Measurements from ENCODE around the gene TMCC3. TPM values are rescaled to one million over a fixed set of nuclear protein-coding genes. Genes with fewer than 3 reads are reported as not detected.

TMCC3 gene
- total RNA-seq, 2 donors from 2014 or later: 13.5 to 15.4 TPM

DNA sequence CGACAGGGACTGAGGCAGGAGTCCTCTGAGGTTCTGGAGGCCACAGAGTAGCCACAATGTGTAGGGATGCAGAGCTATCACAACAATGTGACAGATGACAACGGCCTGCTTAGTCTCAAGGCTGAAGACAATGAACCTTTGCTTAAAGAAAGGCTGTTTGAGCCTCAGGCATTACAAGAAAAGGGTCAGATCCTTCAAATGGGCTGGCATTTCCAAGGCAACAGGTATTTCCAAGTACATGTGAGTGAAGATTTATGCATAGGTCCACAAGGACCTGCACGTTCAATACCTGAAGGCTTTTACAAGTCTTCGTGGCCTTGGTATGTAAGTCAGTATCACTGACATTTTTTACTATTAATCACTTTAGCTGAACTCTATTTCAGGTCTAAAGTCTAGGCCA lies 62.0 kb downstream of the TMCC3 start:
- peaks cover 30% of the 10 kb centered on the region for H3K4me1 ChIP-seq (replicated peaks)
- no peak overlapping the region for H3K4me3 ChIP-seq
- TF ChIP-seq, protein P1, sequence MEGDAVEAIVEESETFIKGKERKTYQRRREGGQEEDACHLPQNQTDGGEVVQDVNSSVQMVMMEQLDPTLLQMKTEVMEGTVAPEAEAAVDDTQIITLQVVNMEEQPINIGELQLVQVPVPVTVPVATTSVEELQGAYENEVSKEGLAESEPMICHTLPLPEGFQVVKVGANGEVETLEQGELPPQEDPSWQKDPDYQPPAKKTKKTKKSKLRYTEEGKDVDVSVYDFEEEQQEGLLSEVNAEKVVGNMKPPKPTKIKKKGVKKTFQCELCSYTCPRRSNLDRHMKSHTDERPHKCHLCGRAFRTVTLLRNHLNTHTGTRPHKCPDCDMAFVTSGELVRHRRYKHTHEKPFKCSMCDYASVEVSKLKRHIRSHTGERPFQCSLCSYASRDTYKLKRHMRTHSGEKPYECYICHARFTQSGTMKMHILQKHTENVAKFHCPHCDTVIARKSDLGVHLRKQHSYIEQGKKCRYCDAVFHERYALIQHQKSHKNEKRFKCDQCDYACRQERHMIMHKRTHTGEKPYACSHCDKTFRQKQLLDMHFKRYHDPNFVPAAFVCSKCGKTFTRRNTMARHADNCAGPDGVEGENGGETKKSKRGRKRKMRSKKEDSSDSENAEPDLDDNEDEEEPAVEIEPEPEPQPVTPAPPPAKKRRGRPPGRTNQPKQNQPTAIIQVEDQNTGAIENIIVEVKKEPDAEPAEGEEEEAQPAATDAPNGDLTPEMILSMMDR (IDR thresholded peaks at IDR 0.05): no peak
- TF ChIP-seq POLR2AphosphoS5 (IDR thresholded peaks at IDR 0.05) (no peak), POLR2A (IDR thresholded peaks at IDR 0.05) (no peak)
- no peak for DNase-seq (ENCODE audit: low spot score)
- H3K9me3 ChIP-seq: no peaks in the 10 kb centered on the region
- intact Hi-C loops (cut with DNase I): no loop called here
- no peaks in the 10 kb centered on the region for H3K27me3 ChIP-seq (replicated peaks; ENCODE audit: insufficient read depth)
- no peaks in the 10 kb centered on the region for H3K36me3 ChIP-seq
- WGBS: 70% methylated on average over 4 of the region's 4 CpGs
- H3K27ac ChIP-seq: peak overlapping the region in 1 of 2 donors; percentile 62

DNA sequence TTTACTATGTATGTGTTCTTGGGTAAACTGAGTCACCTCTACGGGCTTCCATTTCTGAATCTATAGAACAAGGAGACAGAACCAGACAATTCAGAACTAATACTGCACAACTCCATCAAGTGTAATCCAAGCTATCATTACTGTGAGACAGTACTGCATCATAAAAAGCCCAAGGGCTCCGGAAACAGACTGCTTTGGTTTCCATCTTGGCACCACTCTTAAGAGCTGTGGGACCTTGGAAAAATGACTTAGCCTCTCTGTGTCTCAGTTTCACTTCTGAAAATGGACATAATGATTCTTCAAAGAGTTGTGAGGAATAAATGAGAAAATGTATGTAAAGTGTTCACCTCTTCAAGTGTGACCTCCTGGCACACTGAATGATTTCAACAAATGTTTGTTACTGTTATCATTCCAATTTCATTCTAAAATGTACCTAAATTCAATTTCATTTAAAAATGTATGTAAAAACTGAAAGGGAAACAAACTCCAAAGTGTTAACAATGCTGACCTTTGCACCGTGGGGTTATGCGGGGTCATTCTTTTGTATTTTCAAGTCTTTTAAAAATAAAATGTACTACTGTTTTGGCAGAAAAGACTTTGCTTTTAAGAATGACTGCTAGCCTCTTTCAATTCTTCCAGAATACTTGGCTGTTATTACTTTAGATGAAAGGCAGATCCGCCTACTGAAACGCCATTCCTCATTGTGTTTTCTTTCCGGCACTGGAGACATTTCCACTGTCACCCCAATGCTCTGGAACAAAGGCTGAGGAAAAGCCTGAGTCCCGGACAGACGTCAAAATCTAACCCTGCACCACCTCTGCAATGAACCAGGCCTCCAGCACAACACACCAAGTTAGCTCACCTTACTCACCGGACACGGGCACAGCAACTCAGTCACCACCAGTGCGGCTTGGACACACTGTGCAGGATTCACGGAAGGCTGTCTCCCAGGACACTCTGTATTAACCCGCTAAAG lies 62.8 kb downstream of the TMCC3 start:
- H3K27ac ChIP-seq: peak overlapping the region in 1 of 2 donors; percentile 62
- WGBS: 58% methylated on average over 14 of the region's 14 CpGs
- H3K27me3 ChIP-seq (replicated peaks; ENCODE audit: insufficient read depth): no peaks in the 10 kb centered on the region
- no peaks in the 10 kb centered on the region for H3K9me3 ChIP-seq
- intact Hi-C loops (cut with DNase I): no loop called here
- H3K36me3 ChIP-seq: no peaks in the 10 kb centered on the region
- peaks cover 30% of the 10 kb centered on the region for H3K4me1 ChIP-seq (replicated peaks)
- H3K4me3 ChIP-seq: no peak overlapping the region
- TF ChIP-seq POLR2AphosphoS5 (IDR thresholded peaks at IDR 0.05) (no peak), POLR2A (IDR thresholded peaks at IDR 0.05) (no peak)
- TF ChIP-seq, protein P1 (IDR thresholded peaks at IDR 0.05): no peak
- no peak for DNase-seq (ENCODE audit: low spot score)

DNA sequence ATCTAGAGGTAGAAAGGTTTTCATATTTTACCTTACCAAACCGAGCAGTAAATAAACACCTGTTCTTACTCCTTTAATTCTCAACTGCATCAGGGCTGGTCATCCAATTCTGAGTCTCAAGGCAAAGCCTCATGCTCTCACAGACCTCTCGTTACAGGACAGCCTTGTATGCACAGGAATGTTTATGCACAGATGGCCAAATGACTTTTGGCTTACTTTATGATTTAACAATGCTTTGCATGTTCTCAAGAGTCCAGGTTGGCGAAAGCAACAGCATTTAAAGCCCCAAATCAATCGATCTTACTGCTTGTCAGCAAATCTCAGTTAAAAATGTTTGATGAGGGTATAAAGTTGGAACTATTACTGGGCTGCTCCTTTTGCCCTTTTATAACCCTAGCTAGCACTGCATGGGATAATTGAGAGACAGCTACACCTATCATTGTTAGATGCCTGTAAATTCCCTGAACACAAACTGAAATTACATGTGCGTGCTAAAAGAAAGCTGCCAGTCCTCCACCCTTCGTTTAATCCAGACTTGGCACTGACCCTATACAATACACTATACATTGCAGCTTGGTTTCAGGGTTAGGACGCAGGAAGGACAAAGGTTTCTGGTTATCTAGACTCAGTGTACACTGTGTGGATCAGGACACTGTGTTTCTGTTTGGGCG lies 63.6 kb downstream of the TMCC3 start:
- 37% methylated on average over 8 of the region's 8 CpGs for WGBS

DNA sequence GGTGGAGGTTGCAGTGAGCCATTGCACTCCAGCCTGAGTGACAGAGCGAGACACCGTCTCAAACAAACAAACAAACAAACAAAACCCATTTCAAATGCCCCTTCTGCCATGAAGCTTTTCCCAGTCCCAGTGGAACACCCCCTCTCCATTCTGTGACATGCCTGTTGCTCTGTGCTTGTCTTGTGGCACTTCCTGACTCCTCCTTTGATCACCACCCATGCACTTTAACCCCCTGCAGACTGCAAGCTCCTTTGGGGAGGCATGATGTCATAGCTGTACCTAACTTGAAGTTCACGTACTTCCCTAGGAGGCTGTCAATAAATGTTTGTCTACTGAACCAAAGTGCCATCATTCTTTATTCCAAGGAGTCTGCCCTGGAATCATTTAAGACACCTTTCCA lies 64.7 kb downstream of the TMCC3 start:
- WGBS: 83% methylated on average over 3 of the region's 3 CpGs
- Histone ChIP-seq H3K4me1 (replicated peaks) (peaks cover 15% of the 10 kb centered on the region), H3K27me3 (replicated peaks; ENCODE audit: insufficient read depth) (no peaks in the 10 kb centered on the region), H3K36me3 (no peaks in the 10 kb centered on the region), H3K4me3 (no peak overlapping the region), H3K27ac (peak overlapping the region in 1 of 2 donors; percentile 62), H3K9me3 (no peaks in the 10 kb centered on the region)
- no peak for TF ChIP-seq POLR2A (IDR thresholded peaks at IDR 0.05)
- TF ChIP-seq POLR2AphosphoS5 (IDR thresholded peaks at IDR 0.05): no peak
- TF ChIP-seq, protein P1 (IDR thresholded peaks at IDR 0.05): no peak
- intact Hi-C loops (cut with DNase I): no loop called here
- no peak for DNase-seq (ENCODE audit: low spot score)

More for the DNA sequence above, 63.6 kb downstream of the TMCC3 start:
- Histone ChIP-seq H3K27me3 (replicated peaks; ENCODE audit: insufficient read depth) (no peaks in the 10 kb centered on the region), H3K9me3 (no peaks in the 10 kb centered on the region), H3K36me3 (no peaks in the 10 kb centered on the region), H3K27ac (peak overlapping the region; percentile 6 to 62), H3K4me1 (replicated peaks) (peaks cover 26% of the 10 kb centered on the region), H3K4me3 (no peak overlapping the region)
- intact Hi-C loops (cut with DNase I): no loop called here
- TF ChIP-seq, protein P1 (IDR thresholded peaks at IDR 0.05): no peak
- TF ChIP-seq POLR2A (IDR thresholded peaks at IDR 0.05) (no peak), POLR2AphosphoS5 (IDR thresholded peaks at IDR 0.05) (peak; percentile 34)
- no peak for DNase-seq (ENCODE audit: low spot score)

Measured in prostate gland (tissue), 2 donors.